Esophagus muscularis mucosa (tissue), 4 donors: ENCODE results near the gene LYPD1. TPM values are rescaled to one million over a fixed set of nuclear protein-coding genes. Genes with fewer than 3 reads are reported as not detected.

Source experiments
- DNase-seq: peaks from one replicate; pipeline ENCODE4 v3.0.0-alpha.2; 2017; ENCODE audit errors: extremely low spot score
- H3K27ac ChIP-seq, 4 donors: fragments of 200-600 bp; sonication (generic); replicated peaks in 1 of 4; 1 replicate in 3 of 4; 2 replicates in 1 of 4; pipeline ENCODE4 v1.5.1; 2016 to 2019; ENCODE audit warnings: mild to moderate bottlenecking in 1 of 4
- H3K27me3 ChIP-seq, 4 donors: fragments of 200-600 bp; sonication (generic); one replicate each; pipeline versions ENCODE4 v1.5.1 to v1.6.0; 2016 to 2019
- H3K36me3 ChIP-seq, 4 donors: fragments of 200-600 bp; sonication (generic); one replicate each; pipeline ENCODE4 v1.5.1; 2016 to 2019
- H3K4me1 ChIP-seq, 4 donors: fragments of 200-600 bp; sonication (generic); one replicate each; pipeline ENCODE4 v1.5.1; 2016 to 2019
- H3K4me3 ChIP-seq, 4 donors: fragments of 200-600 bp; sonication (generic); 1 replicate in 2 of 4; 2 replicates in 2 of 4; pipeline ENCODE4 v1.5.1; 2016 to 2019; ENCODE audit warnings: mild to moderate bottlenecking in 4 of 4, moderate library complexity in 1 of 4
- H3K9me3 ChIP-seq, 4 donors: fragments of 200-600 bp; sonication (generic); 1 replicate in 3 of 4; 2 replicates in 1 of 4; pipeline ENCODE4 v1.5.1; 2016 to 2019
- EP300 ChIP-seq: sonication (generic); formaldehyde crosslinking; IDR thresholded peaks from one replicate; pipeline ENCODE4 v1.6.1; 2017; ENCODE audit warnings: antibody characterized with exemption
- POLR2A ChIP-seq: fragments of 450-650 bp; IDR thresholded peaks from one replicate; pipeline ENCODE4 v1.6.1; 2017; ENCODE audit warnings: antibody characterized with exemption, moderate library complexity, mild to moderate bottlenecking, low read depth
- POLR2AphosphoS5 ChIP-seq, 2 donors: sonication (generic); formaldehyde crosslinking; IDR thresholded peaks; one replicate each; pipeline ENCODE4 v1.6.1; 2017; ENCODE audit warnings: antibody characterized with exemption in 2 of 2
- WGBS: methylation state at CpG from one replicate; pipeline ENCODE4 v1.1.5; 2018; 5-methylcytosine and 5-hydroxymethylcytosine counted together
- intact Hi-C: fragments of 100-400 bp; cut with DNase I; formaldehyde crosslinking; loops from one replicate; pipeline ENCODE4 v1.15.1; 2023
- total RNA-seq, 4 donors: library from RNA; depleted of rRNA; stranded (reverse); fragments of >200 nt; gene quantifications; one replicate each; pipeline versions ENCODE4 v1.1.0 to v1.2.1, GENCODE V29; 2016
- TF ChIP-seq, protein P1 (sequence below), 3 experiments: fragments of 200-600 bp in 2 of 3; fragments of 450-650 bp in 1 of 3; sonication (generic) in 2 of 3; IDR thresholded peaks; one replicate each; pipeline ENCODE4 v1.5.1; 2017 to 2019; ENCODE audit warnings: antibody characterized with exemption in 3 of 3, mild to moderate bottlenecking in 2 of 3, moderate library complexity in 1 of 3

Gene LYPD1
- total RNA-seq, 4 donors from 2014 or later: 0.66 to 5.4 (median 0.71) TPM; not detected in 1

DNA sequence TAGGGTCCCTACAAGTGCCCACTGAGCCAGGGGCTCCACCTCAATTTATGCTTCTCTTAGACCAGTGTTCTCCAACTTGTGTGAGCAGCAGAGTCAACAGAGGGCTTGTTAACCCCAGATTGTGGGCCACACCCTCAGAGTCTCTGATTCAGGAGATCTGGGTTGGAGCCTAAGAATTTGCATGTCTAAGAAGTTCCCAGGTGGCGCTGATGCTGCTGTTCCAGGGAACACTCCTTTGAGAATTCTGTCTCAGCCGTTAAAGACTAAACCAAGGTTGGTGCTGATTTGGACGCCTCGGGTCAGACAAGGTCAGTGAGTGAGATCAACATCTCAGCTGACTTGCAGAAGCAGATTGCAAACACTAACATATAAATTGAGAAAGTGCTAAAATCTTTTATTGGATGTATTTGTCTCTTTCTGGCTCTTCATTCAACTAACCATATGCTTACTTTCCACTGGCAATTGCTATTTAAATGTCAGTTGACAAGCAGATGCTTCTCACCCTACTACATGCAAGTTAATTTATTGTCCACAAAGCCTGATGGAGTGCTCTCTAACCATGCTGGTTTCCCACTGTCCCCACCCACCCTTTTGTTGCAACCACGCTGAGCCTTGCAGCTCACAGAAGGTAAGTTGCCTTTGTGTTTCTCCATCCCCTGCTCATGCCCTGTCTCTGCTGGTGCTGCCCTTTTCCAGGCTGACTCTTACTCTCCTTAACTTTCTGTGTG, 31.5 kb downstream of the LYPD1 start:
- intact Hi-C loops: no loop called here
- Histone ChIP-seq H3K36me3 (no peaks in the 10 kb centered on the region), H3K27ac (no peak overlapping the region), H3K27me3 (no peaks in the 10 kb centered on the region), H3K9me3 (no peaks in the 10 kb centered on the region), H3K4me1 (peaks cover 0 to 13% (median 10%) of the 10 kb centered on the region in 4 donors), H3K4me3 (no peak overlapping the region)
- no peak for DNase-seq
- TF ChIP-seq POLR2A (no peak), POLR2AphosphoS5 (IDR thresholded peaks at IDR 0.05) (no peak), EP300 (no peak)
- TF ChIP-seq, protein P1, sequence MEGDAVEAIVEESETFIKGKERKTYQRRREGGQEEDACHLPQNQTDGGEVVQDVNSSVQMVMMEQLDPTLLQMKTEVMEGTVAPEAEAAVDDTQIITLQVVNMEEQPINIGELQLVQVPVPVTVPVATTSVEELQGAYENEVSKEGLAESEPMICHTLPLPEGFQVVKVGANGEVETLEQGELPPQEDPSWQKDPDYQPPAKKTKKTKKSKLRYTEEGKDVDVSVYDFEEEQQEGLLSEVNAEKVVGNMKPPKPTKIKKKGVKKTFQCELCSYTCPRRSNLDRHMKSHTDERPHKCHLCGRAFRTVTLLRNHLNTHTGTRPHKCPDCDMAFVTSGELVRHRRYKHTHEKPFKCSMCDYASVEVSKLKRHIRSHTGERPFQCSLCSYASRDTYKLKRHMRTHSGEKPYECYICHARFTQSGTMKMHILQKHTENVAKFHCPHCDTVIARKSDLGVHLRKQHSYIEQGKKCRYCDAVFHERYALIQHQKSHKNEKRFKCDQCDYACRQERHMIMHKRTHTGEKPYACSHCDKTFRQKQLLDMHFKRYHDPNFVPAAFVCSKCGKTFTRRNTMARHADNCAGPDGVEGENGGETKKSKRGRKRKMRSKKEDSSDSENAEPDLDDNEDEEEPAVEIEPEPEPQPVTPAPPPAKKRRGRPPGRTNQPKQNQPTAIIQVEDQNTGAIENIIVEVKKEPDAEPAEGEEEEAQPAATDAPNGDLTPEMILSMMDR (IDR thresholded peaks at IDR 0.05): no peak
- WGBS: 90% methylated on average over 5 of the region's 5 CpGs

DNA sequence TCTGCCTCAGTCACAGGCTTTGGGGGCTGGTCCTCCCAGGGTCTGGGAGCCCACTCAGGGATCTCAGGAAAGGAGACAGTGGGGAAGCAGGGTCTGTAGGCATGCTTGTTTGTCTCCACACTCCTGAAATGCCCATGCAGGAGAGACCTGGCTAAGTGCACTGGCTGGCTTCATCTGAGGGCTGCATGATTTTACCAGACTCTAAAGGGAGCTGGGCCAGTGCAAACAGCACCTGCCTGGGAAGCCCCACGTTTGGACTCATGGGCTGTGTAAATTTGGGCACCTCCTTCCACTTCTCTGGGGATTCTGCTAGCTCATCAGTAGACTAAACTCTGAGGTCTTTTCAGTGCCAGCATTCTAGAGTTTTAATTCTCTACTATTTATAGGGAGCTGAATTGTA, 33.7 kb downstream of the LYPD1 start:
- Histone ChIP-seq H3K4me1 (peaks cover 0 to 30% (median 27%) of the 10 kb centered on the region in 4 donors), H3K27ac (no peak overlapping the region), H3K9me3 (no peaks in the 10 kb centered on the region), H3K27me3 (no peaks in the 10 kb centered on the region), H3K4me3 (no peak overlapping the region), H3K36me3 (no peaks in the 10 kb centered on the region)
- no peak for DNase-seq
- 45% methylated on average over 1 of the region's 1 CpG for WGBS
- no peak for TF ChIP-seq POLR2A
- TF ChIP-seq POLR2AphosphoS5 (IDR thresholded peaks at IDR 0.05): no peak
- TF ChIP-seq, protein P1 (IDR thresholded peaks at IDR 0.05): no peak
- TF ChIP-seq EP300: no peak
- intact Hi-C loops: no loop called here

DNA sequence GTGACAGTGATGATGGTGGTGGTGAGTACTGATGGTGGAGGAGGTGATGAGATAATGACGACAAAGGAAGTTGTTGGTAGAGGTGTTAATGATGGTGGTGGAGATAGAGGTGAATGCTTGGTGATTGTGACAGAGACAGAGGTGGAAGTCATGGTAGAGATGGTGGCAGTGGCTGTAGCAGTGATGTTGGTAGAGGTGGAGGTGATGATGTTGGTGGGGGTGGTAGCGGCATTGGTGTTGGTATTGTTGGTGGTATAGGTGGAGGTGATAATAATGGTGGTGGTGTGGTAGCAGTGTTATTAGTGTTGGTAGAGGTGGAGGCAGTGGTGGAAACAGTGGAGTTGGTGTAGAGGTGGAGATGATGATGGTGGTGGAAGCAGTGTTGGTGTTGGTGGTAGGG, 36.4 kb downstream of the LYPD1 start:
- intact Hi-C loops: no loop called here
- Histone ChIP-seq H3K27me3 (no peaks in the 10 kb centered on the region), H3K9me3 (no peaks in the 10 kb centered on the region), H3K4me1 (peaks cover 0 to 33% (median 28%) of the 10 kb centered on the region in 4 donors), H3K4me3 (no peak overlapping the region), H3K36me3 (no peaks in the 10 kb centered on the region), H3K27ac (no peak overlapping the region)
- 95% methylated on average over 2 of the region's 2 CpGs for WGBS
- DNase-seq: no peak
- no peak for TF ChIP-seq POLR2AphosphoS5 (IDR thresholded peaks at IDR 0.05)
- TF ChIP-seq, protein P1 (IDR thresholded peaks at IDR 0.05): no peak
- TF ChIP-seq POLR2A: no peak
- no peak for TF ChIP-seq EP300

DNA sequence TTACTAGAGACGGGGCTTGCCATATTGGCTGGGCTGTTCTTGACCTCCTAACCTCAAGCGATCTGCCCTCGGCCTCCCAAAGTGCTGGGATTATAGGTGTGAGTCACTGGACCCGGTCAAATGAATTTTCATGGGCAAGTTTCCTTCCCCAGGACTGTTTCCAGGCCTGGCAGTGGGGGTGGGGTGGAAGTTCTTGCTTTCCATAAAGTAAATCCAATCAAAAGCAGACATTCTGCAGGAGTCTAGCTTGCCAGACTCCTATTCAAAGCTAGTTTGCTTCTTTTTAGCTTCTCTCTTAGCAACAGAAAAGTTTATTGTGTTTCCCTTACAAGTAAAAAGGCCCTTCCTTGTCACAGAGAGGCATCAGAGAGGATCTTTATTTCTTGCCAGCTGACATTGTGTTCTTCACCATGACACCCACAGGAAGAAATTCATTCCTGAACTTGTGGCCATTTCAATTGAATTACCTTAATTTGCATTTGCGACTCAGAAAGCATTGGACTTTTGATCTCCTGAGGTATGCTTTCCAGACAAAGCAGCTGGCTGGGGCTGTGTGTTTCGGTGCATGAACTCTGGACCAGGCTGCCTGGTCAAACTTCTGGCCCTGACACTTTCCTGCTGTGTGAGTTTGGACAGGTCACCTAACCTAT, 37.9 kb downstream of the LYPD1 start:
- Histone ChIP-seq H3K36me3 (no peaks in the 10 kb centered on the region), H3K27ac (peak overlapping the region in 1 of 4 donors; percentile 12), H3K4me1 (peaks cover 0 to 33% (median 28%) of the 10 kb centered on the region in 4 donors), H3K4me3 (no peak overlapping the region), H3K9me3 (no peaks in the 10 kb centered on the region), H3K27me3 (no peaks in the 10 kb centered on the region)
- no peak for TF ChIP-seq EP300
- TF ChIP-seq, protein P1 (IDR thresholded peaks at IDR 0.05): no peak
- no peak for TF ChIP-seq POLR2A
- TF ChIP-seq POLR2AphosphoS5 (IDR thresholded peaks at IDR 0.05): no peak
- intact Hi-C loops: no loop called here
- no peak for DNase-seq
- WGBS: 31% methylated on average over 6 of the region's 6 CpGs
